Psoas muscle (tissue), 8 donors: ENCODE measurements around the gene CAMTA1. TPM values are rescaled to one million over a fixed set of nuclear protein-coding genes. Genes with fewer than 3 reads are reported as not detected.
"Not testable (repeated sequence)": the region's sequence is repeated elsewhere in the genome, so short reads cannot be mapped to it uniquely, and the experiment has no call there.

ENCODE experiments used
- ATAC-seq, 4 donors: fragments of 200-7000 bp; cut with Tn5 transposase; one replicate each; pipeline ENCODE4 v1.9.1; 2020; ENCODE audit warnings: moderate library complexity in 3 of 4, mild to moderate bottlenecking in 2 of 4
- DNase-seq, 2 donors: peaks; one replicate each; pipeline ENCODE4 v3.0.0-alpha.2; 2020
- H3K27ac ChIP-seq: fragments of 200-600 bp; one replicate; pipeline ENCODE4 v1.8.0; 2022
- H3K27me3 ChIP-seq, 3 donors: fragments of 200-600 bp in 1 of 3; one replicate each; pipeline versions ENCODE4 v1.6.1 to v1.8.0; 2013 to 2022; ENCODE audit warnings: low read length in 2 of 3, mild to moderate bottlenecking in 2 of 3, moderate library complexity in 1 of 3; ENCODE audit not compliant: insufficient read depth in 3 of 3
- H3K36me3 ChIP-seq, 2 donors: fragments of 200-600 bp in 1 of 2; one replicate each; pipeline versions ENCODE4 v1.6.1 to v1.8.0; 2013 to 2022; ENCODE audit warnings: low read depth in 1 of 2, mild to moderate bottlenecking in 1 of 2, moderate library complexity in 1 of 2; ENCODE audit not compliant: insufficient read depth in 1 of 2
- H3K4me1 ChIP-seq: fragments of 200-600 bp; one replicate; pipeline ENCODE4 v1.8.0; 2022
- H3K4me3 ChIP-seq: fragments of 200-600 bp; one replicate; pipeline ENCODE4 v1.8.0; 2022; ENCODE audit warnings: mild to moderate bottlenecking
- H3K9me3 ChIP-seq: fragments of 200-600 bp; one replicate; pipeline ENCODE4 v1.8.0; 2022
- WGBS, 3 donors: extraction: QIAGEN DNeasy Blood & Tissue Kit; methylation state at CpG; one replicate each; pipeline versions ENCODE4 v1.1.6 to v1.1.7; 2013; 5-methylcytosine and 5-hydroxymethylcytosine counted together
- intact Hi-C, 2 donors: fragments of 100-400 bp; cut with DNase I; formaldehyde crosslinking; loops; one replicate each; pipeline versions ENCODE4 v1.11.0 to v1.14.2; 2022
- polyA plus RNA-seq, 3 donors: library from polyadenylated mRNA; stranded (reverse); fragments of 200-250 nt; gene quantifications; one replicate each; pipeline ENCODE4 v1.2.3, GENCODE V29; 2013
- total RNA-seq, 4 donors: library from RNA; stranded (reverse); fragmentation: NEBNext Ultra II Directional in 2 of 4; extraction: Animal tissue kit (Norgen Biotek cat#: 25700) in 2 of 4; gene quantifications; one replicate each; pipeline versions ENCODE4 v1.2.1 to v1.2.4, GENCODE V29; 2021 to 2023
- TF ChIP-seq, protein P1 (sequence below): fragments of 200-600 bp; IDR thresholded peaks from one replicate; pipeline ENCODE4 v1.8.0; 2022; ENCODE audit warnings: antibody characterized with exemption
- donor health status: healthy with polysubstance abuse.
- donor health status: DM: no; HTN: no; CAD: no; lungs with moderate emphysema.
- donor health status: Bipolar disorder and iron deficiency.
- donor health status: healthy.
- donor health status: DM: yes; HTN: yes; CAD: no.
- donor health status: DM: no; HTN: no; CAD: no.
- donor health status: DM: no; HTN: no; CAD: no.
- donor health status: DM: yes; HTN: yes; CAD: no.

Gene CAMTA1
- total and polyA plus RNA-seq, 7 donors = 64.6 to 206 (median 76.5) TPM

- TF ChIP-seq, protein P1, sequence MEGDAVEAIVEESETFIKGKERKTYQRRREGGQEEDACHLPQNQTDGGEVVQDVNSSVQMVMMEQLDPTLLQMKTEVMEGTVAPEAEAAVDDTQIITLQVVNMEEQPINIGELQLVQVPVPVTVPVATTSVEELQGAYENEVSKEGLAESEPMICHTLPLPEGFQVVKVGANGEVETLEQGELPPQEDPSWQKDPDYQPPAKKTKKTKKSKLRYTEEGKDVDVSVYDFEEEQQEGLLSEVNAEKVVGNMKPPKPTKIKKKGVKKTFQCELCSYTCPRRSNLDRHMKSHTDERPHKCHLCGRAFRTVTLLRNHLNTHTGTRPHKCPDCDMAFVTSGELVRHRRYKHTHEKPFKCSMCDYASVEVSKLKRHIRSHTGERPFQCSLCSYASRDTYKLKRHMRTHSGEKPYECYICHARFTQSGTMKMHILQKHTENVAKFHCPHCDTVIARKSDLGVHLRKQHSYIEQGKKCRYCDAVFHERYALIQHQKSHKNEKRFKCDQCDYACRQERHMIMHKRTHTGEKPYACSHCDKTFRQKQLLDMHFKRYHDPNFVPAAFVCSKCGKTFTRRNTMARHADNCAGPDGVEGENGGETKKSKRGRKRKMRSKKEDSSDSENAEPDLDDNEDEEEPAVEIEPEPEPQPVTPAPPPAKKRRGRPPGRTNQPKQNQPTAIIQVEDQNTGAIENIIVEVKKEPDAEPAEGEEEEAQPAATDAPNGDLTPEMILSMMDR = no peak
- H3K27me3 ChIP-seq = no peaks in the 10 kb centered on the region
- no peak overlapping the region for H3K27ac ChIP-seq
- ATAC-seq = no peak
- no peak overlapping the region for H3K4me3 ChIP-seq
- H3K4me1 ChIP-seq = peaks cover 51% of the 10 kb centered on the region
- 80 to 83% (median 82%) methylated on average over 2 of the region's 2 CpGs for WGBS, 3 donors
- H3K9me3 ChIP-seq = no peaks in the 10 kb centered on the region
- no peaks in the 10 kb centered on the region for H3K36me3 ChIP-seq
- intact Hi-C loops = no loop called here
- no peak for DNase-seq
Measured at GRCh38 chr1:6803357-6803756, 18.1 kb downstream of the CAMTA1 start.

DNA sequence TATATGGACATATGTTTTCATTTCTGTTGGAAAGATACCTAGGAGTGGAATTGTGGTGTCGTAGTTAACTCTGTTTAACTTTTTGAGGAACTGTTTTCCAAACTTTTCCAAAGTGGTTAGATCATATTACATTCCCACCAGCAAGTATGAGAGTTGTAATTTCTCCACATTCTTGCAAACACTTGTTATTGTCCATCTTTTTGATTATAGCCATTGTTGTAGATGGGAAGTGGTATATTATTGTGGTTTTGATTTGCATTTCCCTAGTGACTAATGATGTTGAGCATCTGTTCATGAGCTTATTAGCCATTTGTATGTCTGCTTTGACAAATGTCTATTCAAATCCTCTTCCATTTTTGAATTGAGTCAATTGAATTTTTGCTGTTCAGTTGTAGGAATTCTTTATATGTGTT lies 19.8 kb downstream of the CAMTA1 start:
- intact Hi-C loops = no loop called here
- H3K4me3 ChIP-seq = no peak overlapping the region
- DNase-seq = no peak
- H3K9me3 ChIP-seq = no peaks in the 10 kb centered on the region
- no peak overlapping the region for H3K27ac ChIP-seq
- H3K4me1 ChIP-seq = peaks cover 47% of the 10 kb centered on the region
- no peak for ATAC-seq
- H3K27me3 ChIP-seq = no peaks in the 10 kb centered on the region
- no peaks in the 10 kb centered on the region for H3K36me3 ChIP-seq
- TF ChIP-seq, protein P1 = no peak
- 50 to 69% (median 53%) methylated on average over 1 of the region's 1 CpG for WGBS, 3 donors

GRCh38 chr1:6807782-6808181 lies 22.5 kb downstream of the CAMTA1 start:
- H3K27ac ChIP-seq = no peak overlapping the region
- peaks cover 30% of the 10 kb centered on the region for H3K4me1 ChIP-seq
- no peak overlapping the region for H3K4me3 ChIP-seq
- intact Hi-C loops = no loop called here
- H3K9me3 ChIP-seq = no peaks in the 10 kb centered on the region
- 40 to 50% (median 48%) methylated on average over 3 of the region's 3 CpGs for WGBS, 3 donors
- H3K27me3 ChIP-seq = no peaks in the 10 kb centered on the region
- H3K36me3 ChIP-seq = no peaks in the 10 kb centered on the region
- TF ChIP-seq, protein P1 = no peak
- ATAC-seq (peak in 2 of 4 donors; percentile 51 to 52), DNase-seq (no peak)

DNA sequence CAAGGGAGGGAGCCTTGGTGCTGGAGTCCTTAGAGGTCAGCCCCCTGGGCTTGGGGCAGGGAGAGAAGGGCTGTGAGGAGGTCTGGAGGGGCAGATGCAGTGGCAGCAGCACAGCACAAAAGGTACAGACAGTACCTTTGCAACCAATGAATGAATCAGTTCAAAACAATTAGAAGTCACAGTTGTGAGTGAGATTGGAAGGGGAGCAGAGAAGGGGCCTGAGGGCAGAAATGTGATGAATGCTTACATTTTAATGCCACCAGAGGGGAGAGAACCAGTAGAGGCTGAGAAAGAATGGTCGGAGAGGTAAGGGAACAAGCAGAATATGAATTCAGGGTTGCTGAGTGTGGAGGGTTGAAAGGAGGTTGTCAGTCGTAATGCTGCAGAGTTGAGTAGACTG lies 24.2 kb downstream of the CAMTA1 start:
- H3K4me3 ChIP-seq = no peak overlapping the region
- H3K27ac ChIP-seq = no peak overlapping the region
- peaks cover 33% of the 10 kb centered on the region for H3K4me1 ChIP-seq
- WGBS, 3 donors = 98 to 100% (median 98%) methylated on average over 2 of the region's 2 CpGs
- TF ChIP-seq, protein P1 = no peak
- ATAC-seq (no peak), DNase-seq (no peak)
- H3K9me3 ChIP-seq = no peaks in the 10 kb centered on the region
- no peaks in the 10 kb centered on the region for H3K36me3 ChIP-seq
- H3K27me3 ChIP-seq = no peaks in the 10 kb centered on the region
- intact Hi-C loops = no loop called here

DNA sequence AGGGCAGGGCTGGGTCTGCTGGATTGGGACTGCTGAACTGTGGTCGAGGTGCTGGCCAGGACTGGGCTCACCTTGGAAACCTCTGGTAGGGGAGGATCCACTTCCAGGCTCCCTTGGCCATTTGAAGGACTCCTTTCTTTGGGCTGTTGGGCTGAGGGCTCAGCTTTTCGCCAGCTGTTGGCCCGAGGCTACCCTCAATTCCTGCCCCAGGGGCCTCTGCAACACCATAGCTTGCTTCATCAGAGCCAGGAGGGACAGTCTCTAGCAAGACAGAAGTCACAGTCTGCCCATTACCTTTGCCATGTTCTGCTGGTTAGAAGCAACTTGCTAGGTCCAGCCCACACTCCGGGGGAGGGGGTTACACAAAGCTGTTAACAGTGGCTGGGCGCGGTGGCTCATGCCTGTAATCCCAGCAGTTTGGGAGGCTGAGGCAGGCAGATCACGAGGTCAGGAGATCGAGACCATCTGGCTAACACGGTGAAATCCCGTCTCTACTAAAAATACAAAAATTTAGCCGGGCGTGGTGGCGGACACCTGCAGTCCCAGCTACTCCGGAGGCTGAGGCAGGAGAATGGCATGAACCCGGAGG lies 25.0 kb downstream of the CAMTA1 start:
- peaks cover 33% of the 10 kb centered on the region for H3K4me1 ChIP-seq
- WGBS, 3 donors = 93 to 96% (median 94%) methylated on average over 15 of the region's 15 CpGs
- H3K27me3 ChIP-seq, DNase-seq, ATAC-seq, H3K36me3 ChIP-seq, H3K4me3 ChIP-seq, H3K9me3 ChIP-seq, H3K27ac ChIP-seq, intact Hi-C loops: not testable (repeated sequence)
